K562 (cell line): Measurements from ENCODE around the gene ARIH1. TPM values are rescaled to one million over a fixed set of nuclear protein-coding genes. Genes with fewer than 3 reads are reported as not detected.

Experiments
- ATAC-seq: fragments of 200-7000 bp; cut with Tn5 transposase; 3 replicates; pipeline ENCODE4 v1.9.1; 2020; ENCODE audit warnings: moderate library complexity
- BruUV-seq: library from RNA; stranded (reverse); fragments of 400-500 nt; replicated peaks from 2 replicates; lab custom pipeline; 2021; lab: Mats Ljungman, UMichigan
- CTCF ChIA-PET: fragments of 300-600 bp; formaldehyde crosslinking; extraction: SDS; loops from one replicate; lab custom pipeline; 2021; ENCODE audit warnings: low intra/inter-chr PET ratio; lab: Yijun Ruan, JAX
- POLR2A ChIA-PET: fragments of 300-600, 350-650 bp; sonication (Branson Sonifier 250); formaldehyde crosslinking; extraction: SDS; loops from one replicate; lab custom pipeline; 2021; ENCODE audit warnings: antibody characterized with exemption, inconsistent platforms; lab: Yijun Ruan, JAX
- DNase-seq, 4 experiments: peaks; one replicate each; pipeline versions ENCODE4 v3.0.0 to v3.0.0-alpha.2; 2011 to 2018; ENCODE audit warnings: low spot score in 3 of 4, mixed read lengths in 3 of 4; ENCODE audit errors: extremely low read depth in 1 of 4
- FAIRE-seq: peaks from 2 replicates; lab custom pipeline; 2011; peaks lifted over from hg19 to GRCh38; lab: Jason Lieb, UNC
- H2AFZ ChIP-seq: 2 replicates; pipeline ENCODE4 v1.6.0; 2011; ENCODE audit warnings: low read depth, low read length, control low read depth, inconsistent platforms
- H3K27ac ChIP-seq: fragments of 200-600 bp; 3 replicates; pipeline ENCODE4 v1.8.0; 2011; ENCODE audit warnings: low read depth, mild to moderate bottlenecking, control low read depth, inconsistent platforms, low read length, moderate library complexity, mixed read lengths; ENCODE audit errors: extremely low read depth
- H3K27me3 ChIP-seq, 2 experiments: fragments of 300-600 bp in 1 of 2; 2 replicates in 1 of 2; 3 replicates in 1 of 2; pipeline versions ENCODE4 v1.6.0 to v1.8.0; 2011; ENCODE audit warnings: inconsistent platforms in 2 of 2, low read length in 2 of 2, mild to moderate bottlenecking in 1 of 2, mixed read lengths in 1 of 2, moderate library complexity in 1 of 2; ENCODE audit not compliant: control insufficient read depth in 2 of 2, insufficient read depth in 2 of 2
- H3K36me3 ChIP-seq: fragments of 300-600 bp; 3 replicates; pipeline ENCODE4 v1.8.0; 2011; ENCODE audit warnings: mild to moderate bottlenecking, low read length, inconsistent platforms; ENCODE audit not compliant: control insufficient read depth, insufficient read depth
- H3K4me1 ChIP-seq, 2 experiments: fragments of 200-600 bp in 1 of 2; replicated peaks in 1 of 2; 2 replicates in 1 of 2; 3 replicates in 1 of 2; pipeline versions ENCODE4 v1.5.1 to v1.8.0; 2011; ENCODE audit warnings: inconsistent platforms in 2 of 2, low read length in 2 of 2, mild to moderate bottlenecking in 1 of 2, mixed read lengths in 1 of 2, moderate library complexity in 1 of 2; ENCODE audit not compliant: control insufficient read depth in 2 of 2, insufficient read depth in 2 of 2
- H3K4me2 ChIP-seq: 2 replicates; pipeline ENCODE4 v1.6.1; 2011; ENCODE audit warnings: low read length, control low read depth, inconsistent platforms, mixed read lengths; ENCODE audit not compliant: insufficient read depth
- H3K4me3 ChIP-seq: fragments of 200-600 bp; sonication (generic), shearing (Covaris generic); 2 replicates; pipeline ENCODE4 v1.5.1; 2016; ENCODE audit warnings: control low read depth, inconsistent platforms
- H3K79me2 ChIP-seq: fragments of 200-600 bp; 3 replicates; pipeline ENCODE4 v1.8.0; 2011; ENCODE audit warnings: low read length, inconsistent platforms; ENCODE audit not compliant: control insufficient read depth, insufficient read depth
- H3K9ac ChIP-seq, 2 experiments: 2 replicates each; pipeline versions ENCODE4 v1.6.0 to v1.6.1; 2011; ENCODE audit warnings: low read depth in 2 of 2, low read length in 2 of 2, control low read depth in 1 of 2, inconsistent platforms in 1 of 2, mild to moderate bottlenecking in 1 of 2, mixed read lengths in 1 of 2; ENCODE audit not compliant: insufficient read depth in 1 of 2
- H3K9me1 ChIP-seq: one replicate; pipeline ENCODE4 v1.6.0; 2011; ENCODE audit warnings: inconsistent platforms, mild to moderate bottlenecking, low read length, moderate library complexity; ENCODE audit not compliant: control insufficient read depth, insufficient read depth
- H3K9me3 ChIP-seq: replicated peaks from 2 replicates; pipeline ENCODE4 v1.5.1; 2011; ENCODE audit warnings: low read depth, low read length, inconsistent platforms; ENCODE audit not compliant: control insufficient read depth, insufficient read depth
- H4K20me1 ChIP-seq: replicated peaks from 2 replicates; pipeline ENCODE4 v1.6.1; 2011; ENCODE audit warnings: low read length, inconsistent platforms, mixed read lengths; ENCODE audit not compliant: control insufficient read depth, insufficient read depth
- RCOR1 ChIP-seq, 2 experiments: IDR thresholded peaks; 2 replicates each; pipeline ENCODE4 v1.6.1; 2012; ENCODE audit warnings: low read depth in 2 of 2, low read length in 2 of 2, borderline replicate concordance in 1 of 2, improper control_type of control experiment in 1 of 2
- RNF2 ChIP-seq: sonication (generic); IDR thresholded peaks from 2 replicates; pipeline ENCODE4 v1.6.1; 2016
- ZNF316 ChIP-seq: fragments of 450-650 bp; IDR thresholded peaks from 2 replicates; pipeline ENCODE4 v1.6.1; 2016
- WGBS: fragments of 100-300 bp; shearing (Covaris generic); methylation state at CpG from one replicate; pipeline ENCODE4 v1.1.6; 2016; ENCODE audit warnings: low coverage, mixed read lengths; ENCODE audit not compliant: insufficient coverage; ENCODE audit errors: missing lambda C conversion rate; 5-methylcytosine and 5-hydroxymethylcytosine counted together
- in situ Hi-C: fragments of 300-500 bp; cut with MboI; formaldehyde crosslinking; loops from 4 replicates; pipeline ENCODE4 v1.15.0; 2018; ENCODE audit warnings: inconsistent platforms, mixed read lengths
- intact Hi-C: fragments of 100-400 bp; cut with micrococcal nuclease; formaldehyde crosslinking; loops from 2 replicates; pipeline ENCODE4 v1.14.2; 2022
- polyA plus RNA-seq, 8 experiments: library from polyadenylated mRNA; depleted of rRNA in 4 of 8; stranded (reverse) in 5 of 8; unstranded in 3 of 8; fragments of >200 nt; fragmentation: Nextera tagmentation in 2 of 8; fragmentation: Illumina TruSeq in 1 of 8; extraction: Ambion mirVana in 2 of 8; extraction: Trizol in 1 of 8; gene quantifications; 2 replicates each; pipeline versions ENCODE4 v1.2.1 to v1.2.3, GENCODE V29; 2011 to 2014; ENCODE audit warnings: inconsistent platforms in 1 of 8, missing spikeins in 1 of 8
- total RNA-seq, 7 experiments: library from RNA; depleted of rRNA in 6 of 7; stranded (reverse); fragments of >200 nt in 6 of 7; fragmentation: Illumina TruSeq in 2 of 7; extraction: Trizol in 2 of 7; gene quantifications; 2 replicates each; pipeline versions ENCODE4 v1.2.1 to v1.2.3, GENCODE V29; 2011 to 2021; ENCODE audit warnings: low replicate concordance in 1 of 7
- TF ChIP-seq, protein P1 (sequence below): sonication (generic); formaldehyde crosslinking; IDR thresholded peaks from 2 replicates; pipeline ENCODE4 v1.8.1; 2023; ENCODE audit warnings: missing genetic modification reagents, mild to moderate bottlenecking, borderline replicate concordance

The ARIH1 gene
- total and polyA plus RNA-seq, 9 of the 15 experiments (the other 6 are each of a cell fraction or from before 2014, with no cell fraction given): 17.7 to 125 (median 31.4) TPM

DNA sequence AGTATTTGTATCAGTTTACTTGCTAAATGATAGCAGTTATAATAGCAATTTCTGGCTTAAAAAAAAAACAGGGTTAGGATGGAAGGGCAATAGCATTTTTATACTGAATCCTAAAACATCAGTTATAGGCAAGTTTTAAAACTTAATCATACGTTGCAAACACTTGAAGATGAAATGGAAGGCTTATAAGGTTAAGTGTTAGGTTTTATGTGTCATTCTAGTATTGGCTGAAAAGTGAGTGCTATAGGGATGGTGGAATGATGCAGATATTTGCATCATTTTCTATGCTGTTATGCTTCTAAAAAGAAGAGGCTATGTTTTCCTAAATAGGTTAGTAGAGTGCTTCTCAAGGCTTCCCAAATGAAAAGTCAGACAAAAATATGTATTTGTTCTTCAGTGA lies 23.3 kb downstream of the ARIH1 start (continued):
- TF ChIP-seq, protein P1, sequence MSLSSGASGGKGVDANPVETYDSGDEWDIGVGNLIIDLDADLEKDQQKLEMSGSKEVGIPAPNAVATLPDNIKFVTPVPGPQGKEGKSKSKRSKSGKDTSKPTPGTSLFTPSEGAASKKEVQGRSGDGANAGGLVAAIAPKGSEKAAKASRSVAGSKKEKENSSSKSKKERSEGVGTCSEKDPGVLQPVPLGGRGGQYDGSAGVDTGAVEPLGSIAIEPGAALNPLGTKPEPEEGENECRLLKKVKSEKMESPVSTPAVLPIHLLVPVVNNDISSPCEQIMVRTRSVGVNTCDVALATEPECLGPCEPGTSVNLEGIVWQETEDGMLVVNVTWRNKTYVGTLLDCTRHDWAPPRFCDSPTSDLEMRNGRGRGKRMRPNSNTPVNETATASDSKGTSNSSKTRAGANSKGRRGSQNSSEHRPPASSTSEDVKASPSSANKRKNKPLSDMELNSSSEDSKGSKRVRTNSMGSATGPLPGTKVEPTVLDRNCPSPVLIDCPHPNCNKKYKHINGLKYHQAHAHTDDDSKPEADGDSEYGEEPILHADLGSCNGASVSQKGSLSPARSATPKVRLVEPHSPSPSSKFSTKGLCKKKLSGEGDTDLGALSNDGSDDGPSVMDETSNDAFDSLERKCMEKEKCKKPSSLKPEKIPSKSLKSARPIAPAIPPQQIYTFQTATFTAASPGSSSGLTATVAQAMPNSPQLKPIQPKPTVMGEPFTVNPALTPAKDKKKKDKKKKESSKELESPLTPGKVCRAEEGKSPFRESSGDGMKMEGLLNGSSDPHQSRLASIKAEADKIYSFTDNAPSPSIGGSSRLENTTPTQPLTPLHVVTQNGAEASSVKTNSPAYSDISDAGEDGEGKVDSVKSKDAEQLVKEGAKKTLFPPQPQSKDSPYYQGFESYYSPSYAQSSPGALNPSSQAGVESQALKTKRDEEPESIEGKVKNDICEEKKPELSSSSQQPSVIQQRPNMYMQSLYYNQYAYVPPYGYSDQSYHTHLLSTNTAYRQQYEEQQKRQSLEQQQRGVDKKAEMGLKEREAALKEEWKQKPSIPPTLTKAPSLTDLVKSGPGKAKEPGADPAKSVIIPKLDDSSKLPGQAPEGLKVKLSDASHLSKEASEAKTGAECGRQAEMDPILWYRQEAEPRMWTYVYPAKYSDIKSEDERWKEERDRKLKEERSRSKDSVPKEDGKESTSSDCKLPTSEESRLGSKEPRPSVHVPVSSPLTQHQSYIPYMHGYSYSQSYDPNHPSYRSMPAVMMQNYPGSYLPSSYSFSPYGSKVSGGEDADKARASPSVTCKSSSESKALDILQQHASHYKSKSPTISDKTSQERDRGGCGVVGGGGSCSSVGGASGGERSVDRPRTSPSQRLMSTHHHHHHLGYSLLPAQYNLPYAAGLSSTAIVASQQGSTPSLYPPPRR (CRISPR knock-in tag): no peak
- TF ChIP-seq RNF2: no peak

DNA sequence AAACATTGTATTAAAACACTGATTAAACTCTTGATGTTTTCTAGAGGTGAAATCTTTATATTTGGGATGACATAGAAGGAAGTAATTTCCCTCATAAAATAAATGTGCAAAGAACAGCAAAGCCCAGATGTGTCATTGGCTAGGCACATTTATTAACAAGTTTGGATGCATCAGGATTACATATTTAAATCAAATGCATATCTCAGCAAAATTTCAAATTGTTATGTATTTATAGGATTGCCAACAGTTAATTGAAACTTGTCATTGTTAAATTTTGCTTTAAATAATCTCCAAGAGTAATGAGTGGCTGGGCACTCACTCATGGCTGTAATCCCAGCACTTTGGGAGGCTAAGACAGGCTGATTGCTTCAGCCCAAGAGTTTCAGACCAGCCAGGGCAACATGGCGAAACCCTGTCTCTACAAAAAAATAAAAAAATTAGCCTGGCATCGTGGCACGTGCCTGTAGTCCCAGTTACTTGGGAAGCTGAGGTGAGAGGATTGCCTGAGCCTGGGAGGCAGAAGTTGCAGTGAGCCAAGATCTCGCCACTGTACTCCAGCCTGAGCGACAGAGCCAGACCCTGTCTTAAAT lies 28.2 kb downstream of the ARIH1 start:
- FAIRE-seq: no peak
- WGBS: 96% methylated on average over 5 of the region's 5 CpGs
- CTCF ChIA-PET: no interaction called here
- Histone ChIP-seq H3K9me3 (no peaks in the 10 kb centered on the region), H3K79me2 (peaks cover 80% of the 10 kb centered on the region), H3K27me3 (no peaks in the 10 kb centered on the region), H3K4me2 (no peak overlapping the region), H3K9me1 (no peaks in the 10 kb centered on the region), H3K4me3 (no peak overlapping the region), H3K36me3 (peaks cover 15% of the 10 kb centered on the region; the same call in 2 of the 3 replicates), H3K4me1 (no peaks in the 10 kb centered on the region), H3K9ac (no peak overlapping the region), H2AFZ (no peak overlapping the region), H3K27ac (no peak overlapping the region), H4K20me1 (no peaks in the 10 kb centered on the region)
- in situ Hi-C loops: no loop called here
- no TSS peak for BruUV-seq
- POLR2A ChIA-PET: no interaction called here
- TF ChIP-seq RCOR1 (IDR thresholded peaks at IDR 0.05; ENCODE audit: borderline replicate concordance in 1 of 2, low read depth in 2 of 2, low read length in 2 of 2) (no peak), ZNF316 (peak; percentile 47; the same call in 1 of the 2 replicates)
- no peak for DNase-seq
- ATAC-seq: no peak
- intact Hi-C loops: no loop called here
